Caki2 (cell line): Measurements from ENCODE around the gene IKBKE. TPM values are rescaled to one million over a fixed set of nuclear protein-coding genes. Genes with fewer than 3 reads are reported as not detected.

Experiments
- DNase-seq: peaks from one replicate; pipeline ENCODE4 v3.0.0-alpha.2; 2015; ENCODE audit warnings: low read depth
- in situ Hi-C: cut with HindIII; loops from 2 replicates; pipeline ENCODE4 v1.10.0; 2016; ENCODE audit warnings: low sequenced_read_pairs, low pct_unique_long_range_greater_than_20kb, mixed read lengths
- total RNA-seq: library from RNA; depleted of rRNA; stranded (reverse); fragments of >200 nt; shearing (Covaris generic); gene quantifications from 2 replicates; pipeline ENCODE4 v1.2.3, GENCODE V29; 2014; ENCODE audit warnings: low replicate concordance

The IKBKE gene
- total RNA-seq, 1 experiment from 2014 or later, result 21.0 TPM

GRCh38 chr1:206450281-206450680 lies 20.0 kb upstream of the IKBKE start:
- in situ Hi-C loops, result no loop called here
- no peak for DNase-seq

- DNase-seq, result no peak
- in situ Hi-C loops, result no loop called here
These were observed 19.1 kb upstream of the IKBKE start for GRCh38 chr1:206451134-206451686.

GRCh38 chr1:206453111-206453510 lies 17.2 kb upstream of the IKBKE start:
- no peak for DNase-seq
- in situ Hi-C loops, result no loop called here

- DNase-seq, result no peak
- in situ Hi-C loops, result no loop called here
These were observed 15.0 kb upstream of the IKBKE start for GRCh38 chr1:206455289-206455665.

- no peak for DNase-seq
- in situ Hi-C loops, result no loop called here
These were observed 14.5 kb upstream of the IKBKE start for GRCh38 chr1:206455666-206456344.

GRCh38 chr1:206456577-206457370 lies 13.5 kb upstream of the IKBKE start:
- DNase-seq, result no peak
- in situ Hi-C loops, result no loop called here

GRCh38 chr1:206457408-206458120 lies 12.7 kb upstream of the IKBKE start:
- DNase-seq, result no peak
- in situ Hi-C loops, result no loop called here

- in situ Hi-C loops, result no loop called here
- no peak for DNase-seq
These were observed 10.6 kb upstream of the IKBKE start for GRCh38 chr1:206459703-206460102.

- in situ Hi-C loops, result no loop called here
These were observed 9.3 kb upstream of the IKBKE start for GRCh38 chr1:206460836-206461426.

GRCh38 chr1:206461602-206462455 lies 8.4 kb upstream of the IKBKE start:
- peak; percentile 61 for DNase-seq
- in situ Hi-C loops, result no loop called here

More at GRCh38 chr1:206460836-206461426, 9.3 kb upstream of the IKBKE start:
- no peak for DNase-seq

- in situ Hi-C loops, result no loop called here
- no peak for DNase-seq
These were observed 7.1 kb upstream of the IKBKE start for GRCh38 chr1:206463137-206463536.

- no peak for DNase-seq
- in situ Hi-C loops, result no loop called here
These were observed 6.4 kb upstream of the IKBKE start for GRCh38 chr1:206463911-206464310.

- peak; percentile 65 for DNase-seq
- in situ Hi-C loops, result no loop called here
These were observed 5.8 kb upstream of the IKBKE start for GRCh38 chr1:206464456-206464964.

- in situ Hi-C loops, result no loop called here
These were observed 4.3 kb upstream of the IKBKE start for GRCh38 chr1:206465951-206466350.

GRCh38 chr1:206466840-206467649 lies 3.2 kb upstream of the IKBKE start:
- no peak for DNase-seq
- in situ Hi-C loops, result no loop called here

More at GRCh38 chr1:206465951-206466350, 4.3 kb upstream of the IKBKE start:
- no peak for DNase-seq

GRCh38 chr1:206467915-206468314 lies 2.4 kb upstream of the IKBKE start:
- no peak for DNase-seq
- in situ Hi-C loops, result no loop called here

- DNase-seq, result no peak
- in situ Hi-C loops, result no loop called here
These were observed 1.7 kb upstream of the IKBKE start for GRCh38 chr1:206468571-206468970.
